Right cardiac atrium (tissue), 5 donors: ENCODE measurements around the gene NCKAP5. TPM values are rescaled to one million over a fixed set of nuclear protein-coding genes. Genes with fewer than 3 reads are reported as not detected.
A peak's percentile ranks its signal among the peaks of the same experiment; 100 is the strongest.

Experiments
- ATAC-seq, 2 donors: fragments of 200-7000 bp; cut with Tn5 transposase; one replicate each; pipeline versions ENCODE4 v1.8.0 to v1.9.1; 2020; ENCODE audit warnings: moderate library complexity in 2 of 2, mild to moderate bottlenecking in 1 of 2
- DNase-seq, 3 donors: peaks; one replicate each; pipeline ENCODE4 v3.0.0-alpha.2; 2020
- H3K27ac ChIP-seq: one replicate; pipeline ENCODE4 v1.5.1; 2013; ENCODE audit warnings: mild to moderate bottlenecking, low read length, control low read depth, moderate library complexity
- H3K27me3 ChIP-seq: one replicate; pipeline ENCODE4 v1.6.1; 2013; ENCODE audit not compliant: control insufficient read depth, insufficient read depth
- H3K4me1 ChIP-seq: one replicate; pipeline ENCODE4 v1.6.1; 2013; ENCODE audit warnings: low read length; ENCODE audit not compliant: control insufficient read depth, insufficient read depth
- H3K4me3 ChIP-seq: one replicate; pipeline ENCODE4 v1.5.1; 2013; ENCODE audit warnings: low read length, control low read depth
- H3K9me3 ChIP-seq: one replicate; pipeline ENCODE4 v1.6.1; 2013; ENCODE audit warnings: low read length; ENCODE audit not compliant: control insufficient read depth
- WGBS: extraction: QIAGEN DNeasy Blood & Tissue Kit; methylation state at CpG from one replicate; pipeline ENCODE4 v1.1.7; 2013; 5-methylcytosine and 5-hydroxymethylcytosine counted together
- intact Hi-C, 4 donors: fragments of 100-400 bp; cut with DNase I; formaldehyde crosslinking; loops; one replicate each; pipeline versions ENCODE4 v1.11.0 to v1.14.0; 2022 to 2023
- polyA plus RNA-seq: library from polyadenylated mRNA; stranded (reverse); fragments of 200-250 nt; gene quantifications from one replicate; pipeline ENCODE4 v1.2.3, GENCODE V29; 2013
- total RNA-seq, 4 donors: library from RNA; stranded (reverse); fragmentation: NEBNext Ultra II Directional; extraction: Animal tissue kit (Norgen Biotek cat#: 25700); gene quantifications; one replicate each; pipeline ENCODE4 v1.2.1, GENCODE V29; 2021
- donor health status: healthy with polysubstance abuse.
- donor health status: DM: no; HTN: yes; CAD: no.
- donor health status: DM: no; HTN: no; CAD: no.
- donor health status: DM: no; HTN: yes; CAD: no; lungs with severe emphysema.
- donor health status: DM: yes; HTN: yes; CAD: no.

The NCKAP5 gene
- total and polyA plus RNA-seq, 5 donors, result 3.8 to 11.1 (median 7.3) TPM

DNA sequence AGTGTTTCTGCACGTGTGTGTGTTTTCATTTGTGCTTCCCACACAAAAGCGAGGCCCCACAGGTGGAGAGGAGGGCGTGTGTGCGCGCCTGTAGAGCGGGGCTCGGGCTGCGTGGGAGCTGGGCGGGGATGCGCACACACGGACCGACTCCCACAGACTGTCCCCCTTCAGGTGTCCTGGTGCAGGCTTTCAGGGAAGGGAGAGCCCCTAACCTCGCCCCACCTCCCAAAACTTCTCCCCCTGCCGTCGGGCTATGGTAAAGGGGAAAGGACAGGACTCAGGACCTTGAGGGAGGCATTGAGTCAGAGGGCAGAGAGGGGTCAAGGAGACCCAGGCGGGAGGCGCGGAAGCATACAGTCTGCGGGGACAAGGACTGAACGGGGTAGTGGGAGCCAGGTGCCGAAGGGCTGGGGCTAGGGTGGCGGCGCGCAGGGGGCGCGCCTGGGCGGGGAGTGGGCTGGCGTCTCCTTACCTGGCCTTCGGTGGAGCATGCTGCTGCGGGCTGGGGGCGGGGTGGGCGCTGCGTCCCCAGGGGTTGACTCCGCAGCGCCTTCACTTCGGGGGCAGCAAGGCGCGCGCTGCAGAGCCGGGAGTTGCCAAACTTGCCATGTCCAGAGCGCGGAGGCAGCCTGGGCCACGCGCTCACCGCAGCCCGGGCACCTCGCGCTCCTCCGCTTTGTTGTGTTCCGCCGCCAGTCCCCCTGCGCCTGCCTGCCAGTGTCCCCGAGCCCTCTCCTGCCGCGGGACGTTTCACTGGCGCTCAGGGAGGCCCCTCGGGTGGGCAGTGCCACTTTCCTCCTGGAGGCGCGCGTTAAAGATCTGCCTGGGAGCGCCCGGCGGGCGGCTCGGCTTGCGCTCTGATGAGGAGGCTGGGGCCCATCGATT, 302.0 kb downstream of the NCKAP5 start:
- peak; percentile 51 to 65 for ATAC-seq
- no peak overlapping the region for H3K27ac ChIP-seq
- WGBS, result 8% methylated on average over 68 of the region's 68 CpGs

DNA sequence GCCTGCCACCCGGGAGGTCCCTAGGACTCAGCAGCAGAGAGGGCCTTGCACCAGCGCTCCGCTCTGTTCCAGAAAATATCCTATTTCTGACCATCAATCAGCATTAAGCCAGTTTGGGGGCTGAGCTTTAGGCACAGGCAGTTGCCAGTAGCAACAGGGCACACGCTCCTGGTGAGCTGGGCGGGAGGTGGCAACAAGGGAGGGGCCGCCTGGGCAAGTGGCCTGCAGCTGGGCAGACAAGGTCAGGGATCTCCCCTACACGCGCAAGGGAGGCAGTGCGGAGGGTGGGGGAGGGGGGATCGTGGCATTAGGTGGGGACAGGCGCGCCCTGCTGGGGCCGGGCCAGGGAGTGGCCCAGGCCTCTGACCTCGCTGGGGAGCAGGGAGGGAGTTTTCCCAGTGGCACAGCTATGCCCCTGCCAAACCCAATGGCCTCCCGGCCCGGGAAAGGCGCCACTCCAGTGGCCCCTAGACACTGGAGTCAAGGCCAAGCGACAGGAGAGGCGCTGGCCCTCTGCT, 302.8 kb downstream of the NCKAP5 start:
- intact Hi-C loops, result no loop called here

More for the DNA sequence above, 302.0 kb downstream of the NCKAP5 start:
- H3K9me3 ChIP-seq, result no peaks in the 10 kb centered on the region
- no peaks in the 10 kb centered on the region for H3K27me3 ChIP-seq
- DNase-seq, result peak in 2 of 3 donors; percentile 38 to 47
- H3K4me3 ChIP-seq, result peak overlapping the region; percentile 15
- H3K4me1 ChIP-seq, result no peaks in the 10 kb centered on the region
- intact Hi-C loops, result no loop called here

DNA sequence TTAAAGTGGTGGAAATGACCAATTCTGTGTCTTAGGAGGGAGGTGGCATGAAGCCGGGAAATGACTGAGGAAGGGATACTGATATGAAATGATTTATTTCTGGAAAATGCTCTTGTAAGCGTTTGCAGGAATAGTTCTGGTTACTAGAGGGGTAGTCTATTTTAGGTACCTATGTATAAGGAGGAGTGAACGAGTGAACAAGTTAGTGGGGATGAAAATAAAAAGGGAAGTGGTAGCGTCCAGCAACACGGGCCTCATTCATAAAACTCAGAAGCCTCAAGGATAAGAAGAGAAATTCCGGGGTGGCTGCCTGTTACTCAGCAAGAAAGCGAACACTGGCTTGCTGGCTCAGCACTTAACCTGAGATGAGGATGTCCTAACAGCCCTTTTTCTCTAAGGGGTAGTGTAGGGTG, 303.3 kb downstream of the NCKAP5 start:
- no peaks in the 10 kb centered on the region for H3K27me3 ChIP-seq
- intact Hi-C loops, result no loop called here
- H3K27ac ChIP-seq, result no peak overlapping the region
- no peak overlapping the region for H3K4me3 ChIP-seq
- DNase-seq, result peak in 1 of 3 donors; percentile 15
- H3K9me3 ChIP-seq, result no peaks in the 10 kb centered on the region
- no peaks in the 10 kb centered on the region for H3K4me1 ChIP-seq
- peak in 1 of 2 donors; percentile 30 for ATAC-seq
- WGBS, result 39% methylated on average over 7 of the region's 7 CpGs

More for the DNA sequence above, 302.8 kb downstream of the NCKAP5 start:
- no peak overlapping the region for H3K4me3 ChIP-seq
- no peak overlapping the region for H3K27ac ChIP-seq
- H3K9me3 ChIP-seq, result no peaks in the 10 kb centered on the region
- 33% methylated on average over 19 of the region's 19 CpGs for WGBS
- ATAC-seq, result peak; percentile 84
- peak; percentile 42 to 74 (median 58) for DNase-seq
- H3K4me1 ChIP-seq, result no peaks in the 10 kb centered on the region
- H3K27me3 ChIP-seq, result no peaks in the 10 kb centered on the region

DNA sequence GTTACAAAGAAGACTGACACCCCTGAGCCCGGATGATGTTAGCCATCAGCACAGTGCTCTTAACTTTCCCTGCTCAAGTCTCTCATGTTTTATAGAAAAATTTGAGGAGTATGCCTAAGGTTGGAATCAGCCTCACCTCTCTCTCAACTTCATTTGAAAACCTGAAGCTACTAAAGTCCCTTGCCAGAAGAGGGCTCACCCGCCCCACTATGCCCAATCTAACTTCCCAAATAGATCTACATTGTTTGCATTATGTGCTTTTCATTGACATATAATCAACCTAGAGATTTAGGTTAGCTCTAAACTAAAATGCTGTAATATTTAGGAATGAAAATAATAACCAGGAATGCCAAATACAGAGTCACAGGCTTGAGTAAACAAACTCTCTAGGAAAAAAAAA, 305.4 kb downstream of the NCKAP5 start:
- Histone ChIP-seq H3K27ac (no peak overlapping the region), H3K4me3 (no peak overlapping the region), H3K27me3 (no peaks in the 10 kb centered on the region), H3K9me3 (no peaks in the 10 kb centered on the region), H3K4me1 (no peaks in the 10 kb centered on the region)
- ATAC-seq (no peak), DNase-seq (no peak)
- WGBS, result 88% methylated on average over 2 of the region's 2 CpGs
- intact Hi-C loops, result no loop called here

DNA sequence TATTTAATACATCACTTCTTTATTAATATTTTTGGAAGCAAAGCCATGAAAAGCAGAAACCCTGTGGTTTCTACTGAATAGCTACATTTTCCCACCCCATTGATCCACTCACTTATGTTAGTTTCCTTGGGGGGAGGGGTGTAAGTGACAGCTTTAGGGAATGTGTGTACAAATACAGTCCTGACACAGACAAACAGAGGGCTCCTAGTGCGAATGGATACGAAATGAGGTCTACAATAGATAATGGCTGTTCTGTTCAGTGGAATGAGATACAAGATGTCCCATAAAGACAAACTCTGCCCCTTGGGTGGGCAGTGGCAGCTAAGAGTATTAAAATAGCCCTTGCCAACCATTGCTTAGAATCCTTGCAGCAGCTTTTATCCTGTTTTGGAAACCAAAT, 312.9 kb downstream of the NCKAP5 start:
- intact Hi-C loops, result no loop called here
- 75% methylated on average over 2 of the region's 2 CpGs for WGBS

DNA sequence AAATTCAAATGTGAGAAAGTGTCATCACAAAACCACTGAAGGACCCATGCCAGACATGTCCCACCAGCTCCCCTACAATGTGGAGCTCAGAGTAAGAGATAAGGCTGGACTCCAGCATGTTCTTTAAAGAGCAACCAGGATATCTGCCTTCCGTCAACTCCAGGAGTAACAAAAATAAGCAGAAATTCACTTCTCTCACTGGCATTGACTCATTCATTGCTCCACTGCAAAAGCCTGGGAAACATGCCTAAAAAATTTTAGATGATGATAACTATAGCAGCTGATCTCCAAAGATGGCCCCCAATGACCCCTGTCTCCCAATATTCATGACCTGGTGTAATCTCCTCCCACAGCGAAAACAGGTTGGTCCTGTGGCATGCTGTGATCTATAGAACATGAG, 314.5 kb downstream of the NCKAP5 start:
- H3K27ac ChIP-seq, result no peak overlapping the region
- 78% methylated on average over 2 of the region's 2 CpGs for WGBS
- H3K4me1 ChIP-seq, result no peaks in the 10 kb centered on the region
- intact Hi-C loops, result loop anchor here in 1 of 4 donors (2.0 kb wide), 1 partner anchor 27 kb away; no protein-coding TSS in a partner anchor
- no peak overlapping the region for H3K4me3 ChIP-seq
- no peak for ATAC-seq
- H3K9me3 ChIP-seq, result no peaks in the 10 kb centered on the region
- no peaks in the 10 kb centered on the region for H3K27me3 ChIP-seq
- DNase-seq, result no peak

More for the DNA sequence above, 312.9 kb downstream of the NCKAP5 start:
- Histone ChIP-seq H3K27ac (no peak overlapping the region), H3K4me3 (no peak overlapping the region), H3K9me3 (no peaks in the 10 kb centered on the region), H3K27me3 (no peaks in the 10 kb centered on the region), H3K4me1 (no peaks in the 10 kb centered on the region)
- ATAC-seq (no peak), DNase-seq (no peak)

DNA sequence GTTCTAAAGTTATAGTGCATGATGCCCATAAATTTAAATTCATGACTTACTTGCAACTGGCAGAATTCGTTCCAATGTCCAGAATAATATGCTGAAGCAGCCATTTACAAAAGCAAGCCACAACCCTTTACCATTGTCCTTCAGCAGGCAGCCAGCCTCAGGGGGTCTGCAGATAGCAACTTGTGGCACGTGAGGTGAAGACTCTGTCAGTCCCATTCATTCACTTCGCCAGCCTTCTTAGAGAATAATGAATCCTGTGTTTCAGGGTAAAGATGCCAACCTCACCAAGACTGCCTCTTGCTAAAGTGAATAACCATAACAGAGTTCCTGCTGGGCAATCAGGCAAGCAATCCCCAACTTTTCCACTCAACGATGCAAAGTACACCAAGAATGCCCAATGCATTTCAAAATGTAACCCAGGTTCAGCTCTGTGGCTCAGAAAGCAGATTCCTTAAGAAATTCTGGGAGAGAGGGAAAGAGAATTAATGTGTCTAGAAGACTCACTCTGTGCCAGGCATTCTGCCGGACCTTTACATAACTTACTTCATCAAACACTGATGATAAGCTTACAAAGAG, 315.4 kb downstream of the NCKAP5 start:
- no peak for DNase-seq
- Histone ChIP-seq H3K4me1 (no peaks in the 10 kb centered on the region), H3K4me3 (no peak overlapping the region), H3K27me3 (no peaks in the 10 kb centered on the region), H3K9me3 (no peaks in the 10 kb centered on the region), H3K27ac (no peak overlapping the region)
- intact Hi-C loops, result loop anchor here in 1 of 4 donors (2.0 kb wide), 1 partner anchor 28 kb away; no protein-coding TSS in a partner anchor
- WGBS, result 86% methylated on average over 5 of the region's 5 CpGs
- no peak for ATAC-seq

DNA sequence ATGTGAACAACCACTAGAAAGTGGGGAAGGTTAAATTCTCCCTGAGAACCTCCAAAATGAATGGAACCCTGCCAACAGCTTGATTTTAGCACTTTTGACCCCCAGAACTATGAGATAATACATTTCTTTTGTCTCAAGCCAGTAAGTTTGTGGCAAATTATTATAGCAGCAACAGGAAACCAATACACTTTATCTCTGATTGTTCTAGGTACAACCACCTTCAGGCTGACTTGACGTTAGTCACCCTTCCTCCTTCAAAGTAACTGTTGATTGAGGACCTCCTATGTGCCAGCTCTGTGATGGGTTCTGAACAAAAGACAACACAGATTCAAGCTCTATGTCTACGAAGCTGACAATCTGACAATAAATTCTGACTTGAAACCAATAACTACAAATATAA, 318.9 kb downstream of the NCKAP5 start:
- Histone ChIP-seq H3K4me1 (no peaks in the 10 kb centered on the region), H3K27ac (no peak overlapping the region), H3K9me3 (no peaks in the 10 kb centered on the region), H3K4me3 (no peak overlapping the region), H3K27me3 (no peaks in the 10 kb centered on the region)
- no peak for ATAC-seq
- DNase-seq, result no peak
- 67% methylated on average over 2 of the region's 2 CpGs for WGBS
- intact Hi-C loops, result no loop called here

DNA sequence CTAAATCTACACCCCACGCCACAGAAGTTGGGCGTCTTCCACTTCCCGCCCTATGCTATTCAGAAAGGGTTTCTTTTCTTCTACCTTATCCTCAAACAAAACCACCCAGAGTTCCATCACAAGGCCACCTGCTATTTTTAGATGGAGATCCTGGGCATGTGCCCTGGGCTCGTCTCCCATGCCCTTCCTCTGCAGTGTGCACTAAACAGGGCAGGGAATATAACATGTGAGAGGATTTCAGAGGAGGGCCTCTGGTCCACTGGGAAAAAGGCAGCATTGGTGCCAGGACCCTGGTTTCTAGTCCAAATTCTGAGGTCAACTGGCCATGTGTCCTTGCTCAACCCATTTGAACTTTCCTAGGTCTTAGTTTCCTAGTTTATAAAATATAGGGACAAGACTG, 320.0 kb downstream of the NCKAP5 start:
- Histone ChIP-seq H3K4me3 (no peak overlapping the region), H3K4me1 (no peaks in the 10 kb centered on the region), H3K27me3 (no peaks in the 10 kb centered on the region), H3K9me3 (no peaks in the 10 kb centered on the region), H3K27ac (peak overlapping the region; percentile 48)
- ATAC-seq (peak; percentile 46 to 68), DNase-seq (peak in 1 of 3 donors; percentile 44)
- WGBS, result 74% methylated on average over 4 of the region's 4 CpGs
- intact Hi-C loops, result no loop called here

DNA sequence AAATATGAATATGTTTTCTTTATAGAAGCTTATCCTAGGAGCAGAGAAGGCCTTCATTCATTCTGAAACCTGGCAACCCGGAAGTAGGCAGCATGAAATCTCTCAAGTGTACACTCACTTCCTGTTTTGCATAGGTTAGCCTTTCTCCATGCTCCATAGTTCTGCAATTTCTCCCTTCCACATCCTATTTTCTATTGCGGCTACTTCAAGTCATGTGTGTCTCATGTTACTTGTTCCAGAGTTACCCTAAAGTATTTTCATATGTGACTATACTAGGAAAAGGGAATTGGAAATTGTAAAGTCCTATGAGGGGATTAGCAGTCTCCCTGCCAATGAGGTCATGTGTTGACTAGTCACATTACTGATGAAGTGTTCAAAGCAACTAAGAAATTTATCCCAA, 320.6 kb downstream of the NCKAP5 start:
- no peak for DNase-seq
- Histone ChIP-seq H3K9me3 (no peaks in the 10 kb centered on the region), H3K4me3 (no peak overlapping the region), H3K4me1 (no peaks in the 10 kb centered on the region), H3K27me3 (no peaks in the 10 kb centered on the region), H3K27ac (no peak overlapping the region)
- 65% methylated on average over 2 of the region's 2 CpGs for WGBS
- intact Hi-C loops, result no loop called here
- peak; percentile 25 to 60 for ATAC-seq

DNA sequence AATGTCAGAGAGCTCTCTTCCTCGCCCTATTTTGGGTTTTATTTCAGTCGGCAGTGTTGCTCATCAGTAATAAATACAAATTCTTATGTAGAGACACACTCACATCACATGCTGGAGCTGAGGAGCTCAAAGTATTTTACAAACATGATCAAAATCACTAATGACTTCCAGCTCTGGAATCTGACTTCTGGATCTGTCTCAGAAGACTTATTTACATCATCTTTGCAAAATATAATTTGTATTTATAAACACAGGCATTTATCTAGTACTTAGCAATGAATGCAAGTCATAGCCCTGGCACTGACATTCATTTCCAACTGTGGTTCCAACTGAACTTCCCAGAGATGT, 327.1 kb downstream of the NCKAP5 start:
- Histone ChIP-seq H3K4me1 (peaks cover 2% of the 10 kb centered on the region), H3K9me3 (no peaks in the 10 kb centered on the region), H3K27me3 (no peaks in the 10 kb centered on the region), H3K27ac (no peak overlapping the region), H3K4me3 (peak overlapping the region; percentile 10)
- ATAC-seq (no peak), DNase-seq (no peak)
- intact Hi-C loops, result no loop called here
- WGBS, result 43% methylated on average over 2 of the region's 2 CpGs
